GM12878 (cell line): Measurements from ENCODE around the gene GNA14. TPM values are rescaled to one million over a fixed set of nuclear protein-coding genes. Genes with fewer than 3 reads are reported as not detected.

Experiments used
- ATAC-seq: fragments of 200-7000 bp; cut with Tn5 transposase; 3 replicates; pipeline ENCODE4 v1.9.1; 2020; ENCODE audit warnings: mild to moderate bottlenecking, moderate library complexity
- BruUV-seq: library from RNA; stranded (reverse); fragments of 400-500 nt; replicated peaks from 2 replicates; lab custom pipeline; 2021; lab: Mats Ljungman, UMichigan
- CTCF ChIA-PET: fragments of 300-600 bp; sonication (Branson Sonifier 250); formaldehyde crosslinking; extraction: SDS; loops from one replicate; lab custom pipeline; 2021; ENCODE audit warnings: inconsistent platforms; lab: Yijun Ruan, JAX
- POLR2A ChIA-PET: fragments of 350-600 bp; formaldehyde crosslinking; extraction: SDS; loops from one replicate; lab custom pipeline; 2021; ENCODE audit warnings: inconsistent platforms; lab: Charles Lee
- RAD21 ChIA-PET: fragments of 300-600 bp; sonication (Branson Sonifier 250); formaldehyde crosslinking; loops from one replicate; lab custom pipeline; 2023; ENCODE audit warnings: antibody characterized with exemption; ENCODE audit not compliant: unreplicated experiment; lab: Charles Lee
- SMC1A ChIA-PET: fragments of 300-600 bp; sonication (Branson Sonifier 250); formaldehyde crosslinking; loops from one replicate; lab custom pipeline; 2023; ENCODE audit not compliant: unreplicated experiment, uncharacterized antibody; lab: Charles Lee
- DNase-seq: peaks from one replicate; pipeline ENCODE4 v3.0.0-alpha.2; 2011; ENCODE audit warnings: low read depth, low spot score
- FAIRE-seq: peaks from 3 replicates; lab custom pipeline; 2011; peaks lifted over from hg19 to GRCh38; lab: Jason Lieb, UNC
- H2AFZ ChIP-seq: 2 replicates; pipeline ENCODE4 v1.6.0; 2011; ENCODE audit warnings: low read depth, low read length, control low read depth; ENCODE audit not compliant: control insufficient read depth
- H3K27ac ChIP-seq: 2 replicates; pipeline ENCODE4 v1.5.1; 2011; ENCODE audit warnings: control low read depth; ENCODE audit not compliant: control insufficient read depth, insufficient read depth
- H3K27me3 ChIP-seq, 2 experiments: replicated peaks in 1 of 2; 2 replicates each; pipeline versions ENCODE4 v1.6.0 to v1.6.1; 2011; ENCODE audit warnings: low read length in 1 of 2; ENCODE audit not compliant: control insufficient read depth in 2 of 2, insufficient read depth in 2 of 2
- H3K36me3 ChIP-seq, 2 experiments: 2 replicates each; pipeline ENCODE4 v1.5.1; 2011; ENCODE audit warnings: low read length in 1 of 2; ENCODE audit not compliant: control insufficient read depth in 2 of 2, insufficient read depth in 2 of 2
- H3K4me1 ChIP-seq: 2 replicates; pipeline ENCODE4 v1.6.1; 2011; ENCODE audit warnings: mild to moderate bottlenecking, low read length, moderate library complexity, mixed read lengths; ENCODE audit not compliant: control insufficient read depth, insufficient read depth
- H3K4me2 ChIP-seq: 2 replicates; pipeline ENCODE4 v1.6.0; 2011; ENCODE audit warnings: control low read depth; ENCODE audit not compliant: control insufficient read depth, insufficient read depth
- H3K4me3 ChIP-seq: fragments of 200-600 bp; sonication (generic); 2 replicates; pipeline ENCODE4 v1.5.1; 2016
- H3K79me2 ChIP-seq: 2 replicates; pipeline ENCODE4 v1.6.0; 2011; ENCODE audit warnings: low read length; ENCODE audit not compliant: control insufficient read depth, insufficient read depth
- H3K9ac ChIP-seq: 2 replicates; pipeline ENCODE4 v1.8.0; 2011; ENCODE audit warnings: low read length, control low read depth, mixed read lengths; ENCODE audit not compliant: control insufficient read depth, insufficient read depth
- H3K9me3 ChIP-seq: replicated peaks from 3 replicates; pipeline ENCODE4 v1.5.1; 2011; ENCODE audit warnings: mild to moderate bottlenecking, low read length; ENCODE audit not compliant: control insufficient read depth, insufficient read depth
- H4K20me1 ChIP-seq: 2 replicates; pipeline ENCODE4 v1.6.0; 2011; ENCODE audit not compliant: control insufficient read depth, insufficient read depth
- CBX3 ChIP-seq: fragments of 200-600 bp; sonication (generic); IDR thresholded peaks from 2 replicates; pipeline ENCODE4 v1.6.1; 2016; ENCODE audit warnings: low read depth, borderline replicate concordance
- CHD1 ChIP-seq: IDR thresholded peaks from 2 replicates; pipeline ENCODE4 v1.6.1; 2012; ENCODE audit warnings: low read depth, low read length, improper control_type of control experiment
- FOXK2 ChIP-seq: fragments of 450-650 bp; IDR thresholded peaks from 2 replicates; pipeline ENCODE4 v1.6.1; 2017; ENCODE audit warnings: mild to moderate bottlenecking, moderate library complexity
- HDAC6 ChIP-seq: fragments of 200-600 bp; sonication (generic); IDR thresholded peaks from one replicate; pipeline ENCODE4 v1.8.0; 2017; ENCODE audit warnings: antibody characterized with exemption; ENCODE audit not compliant: unreplicated experiment
- JUNB ChIP-seq: IDR thresholded peaks from 2 replicates; pipeline ENCODE4 v1.6.1; 2016; ENCODE audit warnings: antibody characterized with exemption, mild to moderate bottlenecking
- MEF2B ChIP-seq: fragments of 450-650 bp; IDR thresholded peaks from 2 replicates; pipeline ENCODE4 v1.6.1; 2018; ENCODE audit warnings: mild to moderate bottlenecking, moderate library complexity; ENCODE audit not compliant: partially characterized antibody, poor library complexity, severe bottlenecking
- MYC ChIP-seq: IDR thresholded peaks from 2 replicates; pipeline ENCODE4 v1.6.1; 2011; ENCODE audit warnings: mild to moderate bottlenecking, low read length, moderate library complexity, inconsistent platforms; ENCODE audit not compliant: insufficient read depth, insufficient replicate concordance, insufficient read length, severe bottlenecking
- SREBF2 ChIP-seq: IDR thresholded peaks from 2 replicates; pipeline ENCODE4 v1.6.1; 2012; ENCODE audit warnings: mild to moderate bottlenecking, low read length
- WRNIP1 ChIP-seq: IDR thresholded peaks from 2 replicates; pipeline ENCODE4 v1.6.1; 2011; ENCODE audit warnings: low read depth, low read length, improper control_type of control experiment, borderline replicate concordance
- ZNF207 ChIP-seq: fragments of 450-650 bp; IDR thresholded peaks from 2 replicates; pipeline ENCODE4 v1.6.1; 2014; ENCODE audit warnings: antibody characterized with exemption, mild to moderate bottlenecking, borderline replicate concordance
- ZSCAN29 ChIP-seq: fragments of 450-650 bp; IDR thresholded peaks from 2 replicates; pipeline ENCODE4 v1.6.1; 2017; ENCODE audit warnings: mild to moderate bottlenecking, moderate library complexity
- ZZZ3 ChIP-seq: IDR thresholded peaks from 2 replicates; pipeline ENCODE4 v1.6.1; 2011; ENCODE audit warnings: low read depth; ENCODE audit not compliant: control insufficient read depth, insufficient read length
- WGBS: methylation state at CpG from one replicate; pipeline ENCODE4 v1.1.6; 2016; ENCODE audit warnings: low lambda C conversion rate; ENCODE audit not compliant: insufficient replicate concordance, insufficient coverage; ENCODE audit errors: missing lambda C conversion rate; 5-methylcytosine and 5-hydroxymethylcytosine counted together
- in situ Hi-C: fragments of 300-500 bp; cut with MboI; formaldehyde crosslinking; loops from 9 replicates; pipeline ENCODE4 v1.14.3; 2018; ENCODE audit warnings: mixed read lengths
- intact Hi-C: fragments of 100-400 bp; cut with micrococcal nuclease; formaldehyde crosslinking; loops from one replicate; pipeline ENCODE4 v1.14.2; 2022; ENCODE audit not compliant: unreplicated experiment
- polyA plus RNA-seq, 11 experiments: library from polyadenylated mRNA; depleted of rRNA in 4 of 11; unstranded in 6 of 11; stranded (reverse) in 5 of 11; fragments of >200 nt; fragmentation: Nextera tagmentation in 4 of 11; fragmentation: Illumina TruSeq in 1 of 11; extraction: Ambion mirVana in 4 of 11; extraction: Trizol in 1 of 11; gene quantifications; 1 replicate in 1 of 11; 2 replicates in 10 of 11; pipeline versions ENCODE4 v1.2.1 to v1.2.3, GENCODE V29; 2011 to 2016; ENCODE audit warnings: inconsistent platforms in 2 of 11, missing spikeins in 2 of 11, low read depth in 1 of 11
- total RNA-seq, 4 experiments: library from RNA; depleted of rRNA in 3 of 4; stranded (reverse); fragments of >200 nt in 3 of 4; fragmentation: Illumina TruSeq in 1 of 4; extraction: Trizol in 1 of 4; gene quantifications; 2 replicates each; pipeline versions ENCODE4 v1.2.1 to v1.2.3, GENCODE V29; 2013 to 2021
- TF ChIP-seq, protein P1 (sequence below): fragments of 450-650 bp; IDR thresholded peaks from 2 replicates; pipeline ENCODE4 v1.6.1; 2017; ENCODE audit warnings: borderline replicate concordance
- TF ChIP-seq, protein P2 (sequence below): fragments of 450-650 bp; formaldehyde crosslinking; IDR thresholded peaks from 2 replicates; pipeline ENCODE4 v1.5.0; 2022; ENCODE audit warnings: mild to moderate bottlenecking, missing genetic modification characterization
- TF ChIP-seq, protein P3 (sequence below): fragments of 450-650 bp; IDR thresholded peaks from 2 replicates; pipeline ENCODE4 v1.6.1; 2017; ENCODE audit warnings: antibody characterized with exemption, mild to moderate bottlenecking, moderate library complexity

GNA14 gene
- total and polyA plus RNA-seq, 10 of the 15 experiments (the other 5 are each of a cell fraction or from before 2014, with no cell fraction given): 0.17 TPM; not detected in 9

DNA sequence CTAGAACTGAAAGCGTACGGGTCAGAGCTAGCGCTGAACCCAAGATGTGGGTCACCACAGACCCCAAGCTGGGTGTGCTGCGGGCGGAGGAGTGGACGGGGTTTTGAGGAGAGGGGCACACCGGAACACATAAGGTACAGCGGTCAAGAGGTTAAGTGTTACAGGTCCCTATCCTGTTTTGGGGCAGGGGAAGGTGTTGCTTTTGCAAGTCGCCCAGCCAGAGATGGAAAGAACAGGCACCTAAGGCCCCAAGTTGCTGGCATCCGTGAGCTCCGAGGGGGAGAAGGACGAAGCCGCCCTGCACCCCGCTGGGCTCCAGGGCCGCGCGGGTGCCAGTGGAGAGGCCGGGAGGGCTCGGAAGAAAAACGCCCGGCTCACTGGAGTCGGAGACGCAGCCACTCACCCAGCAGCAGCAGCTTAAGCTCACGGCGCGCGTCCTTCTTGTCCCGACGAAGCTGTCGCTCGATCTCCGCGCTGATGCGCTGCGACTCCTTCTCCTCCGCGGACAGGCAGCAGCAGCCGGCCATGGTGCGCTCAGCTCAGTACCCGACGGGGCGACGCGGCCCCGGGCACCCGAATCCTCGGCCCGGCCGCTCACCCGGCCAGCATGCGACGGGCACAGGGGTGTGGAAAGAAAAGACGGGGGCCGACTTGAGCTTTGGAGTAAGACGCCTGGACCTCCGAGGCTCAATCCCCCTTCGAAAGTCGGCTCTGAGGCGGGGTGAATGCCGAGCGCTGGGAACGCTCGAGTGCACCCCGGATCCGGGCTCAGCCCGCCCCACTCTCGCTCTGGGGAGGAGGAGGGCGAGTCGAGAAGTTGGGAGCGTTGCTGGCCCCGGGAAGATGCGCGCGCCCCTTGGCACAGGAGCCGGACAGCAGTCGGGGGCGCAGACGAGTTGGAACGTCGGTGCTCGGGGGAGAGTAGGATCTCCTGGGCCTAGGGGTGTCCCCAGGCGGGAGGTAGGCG is 572 bp downstream of the GNA14 start (continued):
- TF ChIP-seq ZZZ3 (no peak), FOXK2 (no peak), CHD1 (no peak), ZSCAN29 (no peak), MYC (no peak)
- TF ChIP-seq, protein P1, sequence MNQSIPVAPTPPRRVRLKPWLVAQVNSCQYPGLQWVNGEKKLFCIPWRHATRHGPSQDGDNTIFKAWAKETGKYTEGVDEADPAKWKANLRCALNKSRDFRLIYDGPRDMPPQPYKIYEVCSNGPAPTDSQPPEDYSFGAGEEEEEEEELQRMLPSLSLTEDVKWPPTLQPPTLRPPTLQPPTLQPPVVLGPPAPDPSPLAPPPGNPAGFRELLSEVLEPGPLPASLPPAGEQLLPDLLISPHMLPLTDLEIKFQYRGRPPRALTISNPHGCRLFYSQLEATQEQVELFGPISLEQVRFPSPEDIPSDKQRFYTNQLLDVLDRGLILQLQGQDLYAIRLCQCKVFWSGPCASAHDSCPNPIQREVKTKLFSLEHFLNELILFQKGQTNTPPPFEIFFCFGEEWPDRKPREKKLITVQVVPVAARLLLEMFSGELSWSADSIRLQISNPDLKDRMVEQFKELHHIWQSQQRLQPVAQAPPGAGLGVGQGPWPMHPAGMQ: no peak

DNA sequence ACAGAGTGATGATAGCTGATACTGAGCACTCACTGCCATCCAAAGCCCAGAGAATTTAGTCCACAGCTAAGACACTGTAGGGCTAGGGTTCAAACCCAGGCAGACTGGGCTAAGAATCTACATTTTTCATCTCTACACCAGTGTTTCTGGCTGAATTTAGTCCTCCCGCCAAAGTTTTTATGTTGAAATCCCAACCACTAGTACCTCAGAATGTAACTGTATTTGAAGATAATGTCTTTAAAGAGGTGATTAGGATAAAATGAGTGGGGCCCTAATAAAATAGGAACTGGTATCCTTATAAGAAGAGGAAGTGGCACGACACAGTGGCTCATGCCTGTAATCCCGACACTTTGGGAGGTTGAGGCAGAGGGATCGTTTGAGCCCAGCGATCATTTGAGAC is 4.3 kb downstream of the GNA14 start:
- Histone ChIP-seq H2AFZ (no peak overlapping the region), H3K36me3 (no peaks in the 10 kb centered on the region), H3K4me2 (no peak overlapping the region), H3K4me3 (no peak overlapping the region), H4K20me1 (no peaks in the 10 kb centered on the region), H3K27me3 (peaks cover 0 to 3% of the 10 kb centered on the region in 2 experiments; a peak in 2 of 4 replicates), H3K4me1 (no peaks in the 10 kb centered on the region), H3K79me2 (no peaks in the 10 kb centered on the region), H3K9me3 (no peaks in the 10 kb centered on the region), H3K9ac (no peak overlapping the region), H3K27ac (no peak overlapping the region)
- DNase-seq (no peak), FAIRE-seq (no peak), ATAC-seq (no peak)
- intact Hi-C loops: no loop called here
- no TSS peak for BruUV-seq
- in situ Hi-C loops: no loop called here
- ChIA-PET SMC1A (no interaction called here), POLR2A (no interaction called here), CTCF (no interaction called here), RAD21 (no interaction called here)
- 79% methylated on average over 5 of the region's 5 CpGs for WGBS
- TF ChIP-seq SREBF2: no peak
- TF ChIP-seq HDAC6: no peak
- TF ChIP-seq CBX3: no peak
- TF ChIP-seq, protein P2, sequence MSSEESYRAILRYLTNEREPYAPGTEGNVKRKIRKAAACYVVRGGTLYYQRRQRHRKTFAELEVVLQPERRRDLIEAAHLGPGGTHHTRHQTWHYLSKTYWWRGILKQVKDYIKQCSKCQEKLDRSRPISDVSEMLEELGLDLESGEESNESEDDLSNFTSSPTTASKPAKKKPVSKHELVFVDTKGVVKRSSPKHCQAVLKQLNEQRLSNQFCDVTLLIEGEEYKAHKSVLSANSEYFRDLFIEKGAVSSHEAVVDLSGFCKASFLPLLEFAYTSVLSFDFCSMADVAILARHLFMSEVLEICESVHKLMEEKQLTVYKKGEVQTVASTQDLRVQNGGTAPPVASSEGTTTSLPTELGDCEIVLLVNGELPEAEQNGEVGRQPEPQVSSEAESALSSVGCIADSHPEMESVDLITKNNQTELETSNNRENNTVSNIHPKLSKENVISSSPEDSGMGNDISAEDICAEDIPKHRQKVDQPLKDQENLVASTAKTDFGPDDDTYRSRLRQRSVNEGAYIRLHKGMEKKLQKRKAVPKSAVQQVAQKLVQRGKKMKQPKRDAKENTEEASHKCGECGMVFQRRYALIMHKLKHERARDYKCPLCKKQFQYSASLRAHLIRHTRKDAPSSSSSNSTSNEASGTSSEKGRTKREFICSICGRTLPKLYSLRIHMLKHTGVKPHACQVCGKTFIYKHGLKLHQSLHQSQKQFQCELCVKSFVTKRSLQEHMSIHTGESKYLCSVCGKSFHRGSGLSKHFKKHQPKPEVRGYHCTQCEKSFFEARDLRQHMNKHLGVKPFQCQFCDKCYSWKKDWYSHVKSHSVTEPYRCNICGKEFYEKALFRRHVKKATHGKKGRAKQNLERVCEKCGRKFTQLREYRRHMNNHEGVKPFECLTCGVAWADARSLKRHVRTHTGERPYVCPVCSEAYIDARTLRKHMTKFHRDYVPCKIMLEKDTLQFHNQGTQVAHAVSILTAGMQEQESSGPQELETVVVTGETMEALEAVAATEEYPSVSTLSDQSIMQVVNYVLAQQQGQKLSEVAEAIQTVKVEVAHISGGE (CRISPR knock-in tag): no peak
- no peak for TF ChIP-seq ZNF207
- no peak for TF ChIP-seq MEF2B
- TF ChIP-seq WRNIP1: no peak
- TF ChIP-seq JUNB: no peak
- TF ChIP-seq, protein P3, sequence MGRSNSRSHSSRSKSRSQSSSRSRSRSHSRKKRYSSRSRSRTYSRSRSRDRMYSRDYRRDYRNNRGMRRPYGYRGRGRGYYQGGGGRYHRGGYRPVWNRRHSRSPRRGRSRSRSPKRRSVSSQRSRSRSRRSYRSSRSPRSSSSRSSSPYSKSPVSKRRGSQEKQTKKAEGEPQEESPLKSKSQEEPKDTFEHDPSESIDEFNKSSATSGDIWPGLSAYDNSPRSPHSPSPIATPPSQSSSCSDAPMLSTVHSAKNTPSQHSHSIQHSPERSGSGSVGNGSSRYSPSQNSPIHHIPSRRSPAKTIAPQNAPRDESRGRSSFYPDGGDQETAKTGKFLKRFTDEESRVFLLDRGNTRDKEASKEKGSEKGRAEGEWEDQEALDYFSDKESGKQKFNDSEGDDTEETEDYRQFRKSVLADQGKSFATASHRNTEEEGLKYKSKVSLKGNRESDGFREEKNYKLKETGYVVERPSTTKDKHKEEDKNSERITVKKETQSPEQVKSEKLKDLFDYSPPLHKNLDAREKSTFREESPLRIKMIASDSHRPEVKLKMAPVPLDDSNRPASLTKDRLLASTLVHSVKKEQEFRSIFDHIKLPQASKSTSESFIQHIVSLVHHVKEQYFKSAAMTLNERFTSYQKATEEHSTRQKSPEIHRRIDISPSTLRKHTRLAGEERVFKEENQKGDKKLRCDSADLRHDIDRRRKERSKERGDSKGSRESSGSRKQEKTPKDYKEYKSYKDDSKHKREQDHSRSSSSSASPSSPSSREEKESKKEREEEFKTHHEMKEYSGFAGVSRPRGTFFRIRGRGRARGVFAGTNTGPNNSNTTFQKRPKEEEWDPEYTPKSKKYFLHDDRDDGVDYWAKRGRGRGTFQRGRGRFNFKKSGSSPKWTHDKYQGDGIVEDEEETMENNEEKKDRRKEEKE: no peak
